GM12878 (cell line): ENCODE results near the gene CELF3. TPM values are rescaled to one million over a fixed set of nuclear protein-coding genes. Genes with fewer than 3 reads are reported as not detected.

Experiments
- ATAC-seq: fragments of 200-7000 bp; cut with Tn5 transposase; 3 replicates; pipeline ENCODE4 v1.9.1; 2020; ENCODE audit warnings: mild to moderate bottlenecking, moderate library complexity
- BruUV-seq: library from RNA; stranded (reverse); fragments of 400-500 nt; replicated peaks from 2 replicates; lab custom pipeline; 2021; lab: Mats Ljungman, UMichigan
- CTCF ChIA-PET: fragments of 300-600 bp; sonication (Branson Sonifier 250); formaldehyde crosslinking; extraction: SDS; loops from one replicate; lab custom pipeline; 2021; ENCODE audit warnings: inconsistent platforms; lab: Yijun Ruan, JAX
- POLR2A ChIA-PET: fragments of 350-600 bp; formaldehyde crosslinking; extraction: SDS; loops from one replicate; lab custom pipeline; 2021; ENCODE audit warnings: inconsistent platforms; lab: Charles Lee
- RAD21 ChIA-PET: fragments of 300-600 bp; sonication (Branson Sonifier 250); formaldehyde crosslinking; loops from one replicate; lab custom pipeline; 2023; ENCODE audit warnings: antibody characterized with exemption; ENCODE audit not compliant: unreplicated experiment; lab: Charles Lee
- SMC1A ChIA-PET: fragments of 300-600 bp; sonication (Branson Sonifier 250); formaldehyde crosslinking; loops from one replicate; lab custom pipeline; 2023; ENCODE audit not compliant: unreplicated experiment, uncharacterized antibody; lab: Charles Lee
- DNase-seq: peaks from one replicate; pipeline ENCODE4 v3.0.0-alpha.2; 2011; ENCODE audit warnings: low read depth, low spot score
- FAIRE-seq: peaks from 3 replicates; lab custom pipeline; 2011; peaks lifted over from hg19 to GRCh38; lab: Jason Lieb, UNC
- H2AFZ ChIP-seq: 2 replicates; pipeline ENCODE4 v1.6.0; 2011; ENCODE audit warnings: low read depth, low read length, control low read depth; ENCODE audit not compliant: control insufficient read depth
- H3K27ac ChIP-seq: 2 replicates; pipeline ENCODE4 v1.5.1; 2011; ENCODE audit warnings: control low read depth; ENCODE audit not compliant: control insufficient read depth, insufficient read depth
- H3K27me3 ChIP-seq, 2 experiments: replicated peaks in 1 of 2; 2 replicates each; pipeline versions ENCODE4 v1.6.0 to v1.6.1; 2011; ENCODE audit warnings: low read length in 1 of 2; ENCODE audit not compliant: control insufficient read depth in 2 of 2, insufficient read depth in 2 of 2
- H3K36me3 ChIP-seq, 2 experiments: 2 replicates each; pipeline ENCODE4 v1.5.1; 2011; ENCODE audit warnings: low read length in 1 of 2; ENCODE audit not compliant: control insufficient read depth in 2 of 2, insufficient read depth in 2 of 2
- H3K4me1 ChIP-seq: 2 replicates; pipeline ENCODE4 v1.6.1; 2011; ENCODE audit warnings: mild to moderate bottlenecking, low read length, moderate library complexity, mixed read lengths; ENCODE audit not compliant: control insufficient read depth, insufficient read depth
- H3K4me2 ChIP-seq: 2 replicates; pipeline ENCODE4 v1.6.0; 2011; ENCODE audit warnings: control low read depth; ENCODE audit not compliant: control insufficient read depth, insufficient read depth
- H3K4me3 ChIP-seq: fragments of 200-600 bp; sonication (generic); 2 replicates; pipeline ENCODE4 v1.5.1; 2016
- H3K79me2 ChIP-seq: 2 replicates; pipeline ENCODE4 v1.6.0; 2011; ENCODE audit warnings: low read length; ENCODE audit not compliant: control insufficient read depth, insufficient read depth
- H3K9ac ChIP-seq: 2 replicates; pipeline ENCODE4 v1.8.0; 2011; ENCODE audit warnings: low read length, control low read depth, mixed read lengths; ENCODE audit not compliant: control insufficient read depth, insufficient read depth
- H3K9me3 ChIP-seq: replicated peaks from 3 replicates; pipeline ENCODE4 v1.5.1; 2011; ENCODE audit warnings: mild to moderate bottlenecking, low read length; ENCODE audit not compliant: control insufficient read depth, insufficient read depth
- H4K20me1 ChIP-seq: 2 replicates; pipeline ENCODE4 v1.6.0; 2011; ENCODE audit not compliant: control insufficient read depth, insufficient read depth
- FOS ChIP-seq: IDR thresholded peaks from 3 replicates; pipeline ENCODE4 v1.6.1; 2011; ENCODE audit warnings: borderline replicate concordance; ENCODE audit not compliant: insufficient read length; ENCODE audit errors: extremely low read depth
- IKZF2 ChIP-seq, 2 experiments: fragments of 450-650 bp; IDR thresholded peaks; 2 replicates each; pipeline ENCODE4 v1.6.1; 2017; ENCODE audit warnings: mild to moderate bottlenecking in 2 of 2, moderate library complexity in 2 of 2
- KAT2A ChIP-seq: conservative IDR thresholded peaks from 2 replicates; pipeline ENCODE4 v1.6.1; 2011; ENCODE audit warnings: low read depth, low read length; ENCODE audit not compliant: control insufficient read depth
- KLF5 ChIP-seq: fragments of 450-650 bp; IDR thresholded peaks from 2 replicates; pipeline ENCODE4 v1.6.1; 2014; ENCODE audit warnings: mild to moderate bottlenecking; ENCODE audit not compliant: partially characterized antibody
- MAX ChIP-seq: IDR thresholded peaks from 2 replicates; pipeline ENCODE4 v1.6.1; 2012; ENCODE audit warnings: low read depth, low read length, improper control_type of control experiment
- NFIC ChIP-seq: IDR thresholded peaks from 2 replicates; pipeline ENCODE4 v1.6.1; 2012; ENCODE audit warnings: low read depth, mild to moderate bottlenecking, inconsistent platforms, low read length, moderate library complexity
- RB1 ChIP-seq: fragments of 450-650 bp; formaldehyde crosslinking; IDR thresholded peaks from 2 replicates; pipeline ENCODE4 v1.6.1; 2017; ENCODE audit warnings: mild to moderate bottlenecking, borderline replicate concordance
- SP1 ChIP-seq: IDR thresholded peaks from one replicate; pipeline ENCODE4 v1.6.1; 2011; ENCODE audit warnings: low read depth, low read length
- SPI1 ChIP-seq: IDR thresholded peaks from 2 replicates; pipeline ENCODE4 v1.6.1; 2011; ENCODE audit warnings: low read depth, mild to moderate bottlenecking, low read length, moderate library complexity, borderline replicate concordance; ENCODE audit not compliant: insufficient read depth
- STAT3 ChIP-seq: IDR thresholded peaks from 2 replicates; pipeline ENCODE4 v1.6.1; 2011; ENCODE audit warnings: low read depth, low read length, improper control_type of control experiment
- TARDBP ChIP-seq: IDR thresholded peaks from 2 replicates; pipeline ENCODE4 v1.6.1; 2016; ENCODE audit warnings: borderline replicate concordance
- USF1 ChIP-seq: IDR thresholded peaks from 2 replicates; pipeline ENCODE4 v1.6.1; 2011; ENCODE audit warnings: borderline replicate concordance, low read depth, mild to moderate bottlenecking, moderate library complexity, mixed read lengths, low read length; ENCODE audit not compliant: insufficient read depth; ENCODE audit errors: extremely low read length
- ZNF207 ChIP-seq: fragments of 450-650 bp; IDR thresholded peaks from 2 replicates; pipeline ENCODE4 v1.6.1; 2014; ENCODE audit warnings: antibody characterized with exemption, mild to moderate bottlenecking, borderline replicate concordance
- WGBS: methylation state at CpG from one replicate; pipeline ENCODE4 v1.1.6; 2016; ENCODE audit warnings: low lambda C conversion rate; ENCODE audit not compliant: insufficient replicate concordance, insufficient coverage; ENCODE audit errors: missing lambda C conversion rate; 5-methylcytosine and 5-hydroxymethylcytosine counted together
- in situ Hi-C: fragments of 300-500 bp; cut with MboI; formaldehyde crosslinking; loops from 9 replicates; pipeline ENCODE4 v1.14.3; 2018; ENCODE audit warnings: mixed read lengths
- intact Hi-C: fragments of 100-400 bp; cut with micrococcal nuclease; formaldehyde crosslinking; loops from one replicate; pipeline ENCODE4 v1.14.2; 2022; ENCODE audit not compliant: unreplicated experiment
- polyA plus RNA-seq, 11 experiments: library from polyadenylated mRNA; depleted of rRNA in 4 of 11; unstranded in 6 of 11; stranded (reverse) in 5 of 11; fragments of >200 nt; fragmentation: Nextera tagmentation in 4 of 11; fragmentation: Illumina TruSeq in 1 of 11; extraction: Ambion mirVana in 4 of 11; extraction: Trizol in 1 of 11; gene quantifications; 1 replicate in 1 of 11; 2 replicates in 10 of 11; pipeline versions ENCODE4 v1.2.1 to v1.2.3, GENCODE V29; 2011 to 2016; ENCODE audit warnings: inconsistent platforms in 2 of 11, missing spikeins in 2 of 11, low read depth in 1 of 11
- total RNA-seq, 4 experiments: library from RNA; depleted of rRNA in 3 of 4; stranded (reverse); fragments of >200 nt in 3 of 4; fragmentation: Illumina TruSeq in 1 of 4; extraction: Trizol in 1 of 4; gene quantifications; 2 replicates each; pipeline versions ENCODE4 v1.2.1 to v1.2.3, GENCODE V29; 2013 to 2021
- TF ChIP-seq, protein P1 (sequence below): fragments of 450-650 bp; conservative IDR thresholded peaks from 2 replicates; pipeline ENCODE4 v1.6.1; 2017; ENCODE audit warnings: mild to moderate bottlenecking, moderate library complexity
- TF ChIP-seq, protein P2 (sequence below): fragments of 450-650 bp; IDR thresholded peaks from 2 replicates; pipeline ENCODE4 v1.6.1; 2017; ENCODE audit warnings: low read depth, mild to moderate bottlenecking, moderate library complexity
- TF ChIP-seq, protein P3 (sequence below): IDR thresholded peaks from 2 replicates; pipeline ENCODE4 v1.6.1; 2011; ENCODE audit warnings: low read depth, low read length, improper control_type of control experiment, borderline replicate concordance

Gene CELF3
- total and polyA plus RNA-seq, 10 of the 15 experiments (the other 5 are each of a cell fraction or from before 2014, with no cell fraction given) = 0.09 TPM; not detected in 9

- no peak for TF ChIP-seq NFIC
- TF ChIP-seq, all 136 proteins: peak for 0
These were observed 13.3 kb upstream of the CELF3 start (continued) for GRCh38 chr1:151729966-151730291.

- WGBS = 8% methylated on average over 10 of the region's 10 CpGs
- Histone ChIP-seq H3K27ac (no peak overlapping the region), H3K4me1 (no peaks in the 10 kb centered on the region), H3K36me3 (no peaks in the 10 kb centered on the region), H3K4me3 (no peak overlapping the region), H3K9me3 (no peaks in the 10 kb centered on the region), H3K4me2 (no peak overlapping the region), H2AFZ (no peak overlapping the region), H3K9ac (no peak overlapping the region), H3K27me3 (no peaks in the 10 kb centered on the region; a peak in 1 of 4 replicates), H3K79me2 (no peaks in the 10 kb centered on the region), H4K20me1 (no peaks in the 10 kb centered on the region)
- no peak for DNase-seq
- no peak for ATAC-seq
- intact Hi-C loops (no loop called here), in situ Hi-C loops (no loop called here)
- RAD21 ChIA-PET = no interaction called here
- CTCF ChIA-PET = interaction anchor here (0.9 to 1.9 kb wide), 2 partner anchors 31 to 135 kb away, joined by 3 to 5 read pairs; no protein-coding TSS in a partner anchor
- no TSS peak for BruUV-seq
- SMC1A ChIA-PET = interaction anchor here (1.4 to 2.1 kb wide), 3 partner anchors 13 to 135 kb away, joined by 3 to 7 read pairs (median 7); no protein-coding TSS in a partner anchor
- no peak for FAIRE-seq
- POLR2A ChIA-PET = no interaction called here
- TF ChIP-seq, protein P1, sequence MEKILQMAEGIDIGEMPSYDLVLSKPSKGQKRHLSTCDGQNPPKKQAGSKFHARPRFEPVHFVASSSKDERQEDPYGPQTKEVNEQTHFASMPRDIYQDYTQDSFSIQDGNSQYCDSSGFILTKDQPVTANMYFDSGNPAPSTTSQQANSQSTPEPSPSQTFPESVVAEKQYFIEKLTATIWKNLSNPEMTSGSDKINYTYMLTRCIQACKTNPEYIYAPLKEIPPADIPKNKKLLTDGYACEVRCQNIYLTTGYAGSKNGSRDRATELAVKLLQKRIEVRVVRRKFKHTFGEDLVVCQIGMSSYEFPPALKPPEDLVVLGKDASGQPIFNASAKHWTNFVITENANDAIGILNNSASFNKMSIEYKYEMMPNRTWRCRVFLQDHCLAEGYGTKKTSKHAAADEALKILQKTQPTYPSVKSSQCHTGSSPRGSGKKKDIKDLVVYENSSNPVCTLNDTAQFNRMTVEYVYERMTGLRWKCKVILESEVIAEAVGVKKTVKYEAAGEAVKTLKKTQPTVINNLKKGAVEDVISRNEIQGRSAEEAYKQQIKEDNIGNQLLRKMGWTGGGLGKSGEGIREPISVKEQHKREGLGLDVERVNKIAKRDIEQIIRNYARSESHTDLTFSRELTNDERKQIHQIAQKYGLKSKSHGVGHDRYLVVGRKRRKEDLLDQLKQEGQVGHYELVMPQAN = no peak
- TF ChIP-seq SPI1 (no peak), FOS (no peak), MAX (no peak), KAT2A (no peak), ZNF207 (no peak), USF1 (no peak), SP1 (no peak), RB1 (no peak), IKZF2 (IDR thresholded peaks at IDR 0.05) (no peak), NFIC (no peak), TARDBP (no peak), STAT3 (no peak), KLF5 (no peak)
- TF ChIP-seq, protein P2, sequence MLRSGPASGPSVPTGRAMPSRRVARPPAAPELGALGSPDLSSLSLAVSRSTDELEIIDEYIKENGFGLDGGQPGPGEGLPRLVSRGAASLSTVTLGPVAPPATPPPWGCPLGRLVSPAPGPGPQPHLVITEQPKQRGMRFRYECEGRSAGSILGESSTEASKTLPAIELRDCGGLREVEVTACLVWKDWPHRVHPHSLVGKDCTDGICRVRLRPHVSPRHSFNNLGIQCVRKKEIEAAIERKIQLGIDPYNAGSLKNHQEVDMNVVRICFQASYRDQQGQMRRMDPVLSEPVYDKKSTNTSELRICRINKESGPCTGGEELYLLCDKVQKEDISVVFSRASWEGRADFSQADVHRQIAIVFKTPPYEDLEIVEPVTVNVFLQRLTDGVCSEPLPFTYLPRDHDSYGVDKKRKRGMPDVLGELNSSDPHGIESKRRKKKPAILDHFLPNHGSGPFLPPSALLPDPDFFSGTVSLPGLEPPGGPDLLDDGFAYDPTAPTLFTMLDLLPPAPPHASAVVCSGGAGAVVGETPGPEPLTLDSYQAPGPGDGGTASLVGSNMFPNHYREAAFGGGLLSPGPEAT = no peak
- TF ChIP-seq, protein P3, sequence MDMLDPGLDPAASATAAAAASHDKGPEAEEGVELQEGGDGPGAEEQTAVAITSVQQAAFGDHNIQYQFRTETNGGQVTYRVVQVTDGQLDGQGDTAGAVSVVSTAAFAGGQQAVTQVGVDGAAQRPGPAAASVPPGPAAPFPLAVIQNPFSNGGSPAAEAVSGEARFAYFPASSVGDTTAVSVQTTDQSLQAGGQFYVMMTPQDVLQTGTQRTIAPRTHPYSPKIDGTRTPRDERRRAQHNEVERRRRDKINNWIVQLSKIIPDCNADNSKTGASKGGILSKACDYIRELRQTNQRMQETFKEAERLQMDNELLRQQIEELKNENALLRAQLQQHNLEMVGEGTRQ = no peak
These were observed 12.8 kb upstream of the CELF3 start for GRCh38 chr1:151729157-151729965.
